ENCODE results near the gene ITIH1.
"Not testable (repeated sequence)": the region's sequence is repeated elsewhere in the genome, so short reads cannot be mapped to it uniquely, and the experiment has no call there.

The ITIH1 gene
- 0 to 0.06 (median 0) reads per million in 9 experiments for total RNA-seq

DNA sequence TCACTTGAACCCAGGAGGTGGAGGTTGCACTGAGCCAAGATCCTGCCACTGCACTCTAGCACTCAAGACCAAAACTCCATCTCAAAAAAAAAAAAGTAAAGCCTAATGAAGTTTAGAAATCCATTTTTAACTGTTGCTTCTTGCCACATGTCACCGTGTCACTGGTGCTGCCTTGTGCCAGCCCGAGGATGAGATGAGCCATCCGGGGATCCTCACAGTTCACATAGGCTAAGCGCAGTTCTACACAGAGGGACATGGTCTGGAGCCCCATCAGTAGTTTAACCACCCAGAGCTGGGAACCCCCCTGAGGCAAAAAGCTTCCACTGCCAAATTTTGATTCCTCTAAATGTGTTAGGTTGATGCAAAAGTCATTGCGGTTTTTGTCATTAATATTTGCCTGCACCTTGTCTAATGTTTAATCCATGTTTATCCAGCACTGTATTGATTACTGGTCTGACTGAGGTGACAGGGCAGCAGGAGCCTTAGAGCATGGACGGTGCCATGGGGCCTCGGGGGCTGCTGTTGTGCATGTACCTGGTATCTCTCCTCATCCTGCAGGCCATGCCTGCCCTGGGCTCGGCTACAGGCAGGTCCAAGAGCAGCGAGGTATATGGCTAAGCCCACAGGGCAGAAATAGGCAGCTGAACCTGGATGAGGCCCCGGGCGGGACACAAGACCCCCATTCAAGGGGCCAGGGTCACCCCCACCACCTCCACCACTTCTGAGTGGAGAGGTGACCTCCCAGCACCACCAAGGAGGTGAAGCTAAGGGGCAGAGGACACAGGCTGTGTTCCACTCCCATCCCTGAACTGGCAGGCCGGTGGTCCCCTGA is at the start of gene ITIH1:
Gene ITIH1 (plus strand): TSS at position 473 of the 832 bp plus-strand sequence. CDS start 17 bp downstream, at position 490.
- no peak for ATAC-seq (replicated peaks)
- Mint-ChIP-seq H3K27ac (peak within 1 kb of the TSS in 1 of 2 donors; percentile 67), H3K9me3 (no peaks in the 10 kb centered on the region), H3K4me1 (ENCODE audit: low read depth in 2 of 2) (peaks cover 0 to 5% of the 10 kb centered on the region in 2 donors), H3K27me3 (peaks cover 0 to 16% of the 10 kb centered on the region in 2 donors), H3K36me3 (ENCODE audit: insufficient read depth) (no peaks in the 10 kb centered on the region), H3K4me3 (no peak within 1 kb of the TSS)
- no peak for DNase-seq

GRCh38 chr3:52728753-52729152 is 48.6 kb upstream of the ITIH1 start:
- ATAC-seq (replicated peaks); H3K9me3 Mint-ChIP-seq; DNase-seq; H3K4me1 Mint-ChIP-seq (ENCODE audit: low read depth in 2 of 2); H3K27ac Mint-ChIP-seq; H3K27me3 Mint-ChIP-seq; H3K4me3 Mint-ChIP-seq: not testable (repeated sequence)
- peaks cover 28% of the 10 kb centered on the region for H3K36me3 Mint-ChIP-seq (ENCODE audit: insufficient read depth)

- Mint-ChIP-seq H3K27me3 (no peaks in the 10 kb centered on the region), H3K4me1 (ENCODE audit: low read depth in 2 of 2) (no peaks in the 10 kb centered on the region), H3K9me3 (no peaks in the 10 kb centered on the region), H3K27ac (no peak overlapping the region), H3K36me3 (ENCODE audit: insufficient read depth) (peaks cover 42% of the 10 kb centered on the region), H3K4me3 (no peak overlapping the region)
- ATAC-seq (replicated peaks) (no peak), DNase-seq (no peak)
These were observed 46.7 kb upstream of the ITIH1 start for GRCh38 chr3:52730681-52731080.

DNA sequence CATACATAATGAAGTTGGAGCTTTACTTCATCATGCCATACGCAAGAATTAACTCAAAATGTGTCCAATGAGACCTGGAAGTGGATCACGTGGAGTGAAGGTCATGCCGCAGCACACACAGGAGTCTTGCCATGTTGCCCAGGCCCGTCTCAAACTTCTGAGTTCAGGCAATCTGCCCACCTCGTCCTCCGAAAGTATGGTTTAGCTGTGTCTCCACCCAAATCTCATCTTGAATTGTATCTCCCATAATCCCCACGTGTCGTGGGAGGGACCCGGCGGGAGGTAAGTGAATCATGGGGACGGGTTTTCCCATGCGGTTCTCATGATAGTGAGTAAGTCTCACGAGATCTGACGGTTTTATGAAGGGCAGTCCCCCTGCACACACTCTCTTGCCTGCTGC is 45.8 kb upstream of the ITIH1 start:
- Mint-ChIP-seq H3K36me3 (ENCODE audit: insufficient read depth) (peaks cover 46% of the 10 kb centered on the region), H3K9me3 (no peaks in the 10 kb centered on the region), H3K4me1 (ENCODE audit: low read depth in 2 of 2) (no peaks in the 10 kb centered on the region), H3K4me3 (no peak overlapping the region), H3K27ac (no peak overlapping the region), H3K27me3 (no peaks in the 10 kb centered on the region)
- no peak for DNase-seq
- no peak for ATAC-seq (replicated peaks)

- Mint-ChIP-seq H3K36me3 (ENCODE audit: insufficient read depth) (peaks cover 52% of the 10 kb centered on the region), H3K4me3 (no peak overlapping the region)
- no peak for ATAC-seq (replicated peaks)
These were observed 44.0 kb upstream of the ITIH1 start for GRCh38 chr3:52733256-52733891.

GRCh38 chr3:52739730-52740129 is 37.7 kb upstream of the ITIH1 start:
- H3K27ac Mint-ChIP-seq = no peak overlapping the region
- H3K4me3 Mint-ChIP-seq = no peak overlapping the region
- no peaks in the 10 kb centered on the region for H3K4me1 Mint-ChIP-seq (ENCODE audit: low read depth in 2 of 2)
- H3K36me3 Mint-ChIP-seq (ENCODE audit: insufficient read depth) = peaks cover 54% of the 10 kb centered on the region
- H3K9me3 Mint-ChIP-seq = no peaks in the 10 kb centered on the region
- DNase-seq (no peak), ATAC-seq (replicated peaks) (no peak)
- no peaks in the 10 kb centered on the region for H3K27me3 Mint-ChIP-seq

More at GRCh38 chr3:52733256-52733891, 44.0 kb upstream of the ITIH1 start:
- Mint-ChIP-seq H3K27ac (no peak overlapping the region), H3K9me3 (no peaks in the 10 kb centered on the region), H3K4me1 (ENCODE audit: low read depth in 2 of 2) (no peaks in the 10 kb centered on the region), H3K27me3 (no peaks in the 10 kb centered on the region)
- no peak for DNase-seq

GRCh38 chr3:52742418-52743041 is 34.9 kb upstream of the ITIH1 start:
- DNase-seq (peak in 1 of 3 experiments; percentile 4), ATAC-seq (replicated peaks) (peak; percentile 33)
- no peaks in the 10 kb centered on the region for H3K4me1 Mint-ChIP-seq (ENCODE audit: low read depth in 2 of 2)
- H3K9me3 Mint-ChIP-seq = no peaks in the 10 kb centered on the region
- H3K4me3 Mint-ChIP-seq = no peak overlapping the region
- peaks cover 51% of the 10 kb centered on the region for H3K36me3 Mint-ChIP-seq (ENCODE audit: insufficient read depth)
- H3K27ac Mint-ChIP-seq = no peak overlapping the region
- no peaks in the 10 kb centered on the region for H3K27me3 Mint-ChIP-seq

- Mint-ChIP-seq H3K4me1 (ENCODE audit: low read depth in 2 of 2) (no peaks in the 10 kb centered on the region), H3K4me3 (no peak overlapping the region), H3K36me3 (ENCODE audit: insufficient read depth) (peaks cover 56% of the 10 kb centered on the region), H3K9me3 (no peaks in the 10 kb centered on the region), H3K27ac (no peak overlapping the region), H3K27me3 (no peaks in the 10 kb centered on the region)
- ATAC-seq (replicated peaks) (no peak), DNase-seq (no peak)
These were observed 34.2 kb upstream of the ITIH1 start for GRCh38 chr3:52743152-52743551.

- Mint-ChIP-seq H3K27me3 (no peaks in the 10 kb centered on the region), H3K4me1 (ENCODE audit: low read depth in 2 of 2) (no peaks in the 10 kb centered on the region), H3K9me3 (no peaks in the 10 kb centered on the region), H3K36me3 (ENCODE audit: insufficient read depth) (peaks cover 62% of the 10 kb centered on the region), H3K4me3 (no peak overlapping the region), H3K27ac (no peak overlapping the region)
- no peak for ATAC-seq (replicated peaks)
- no peak for DNase-seq
These were observed 33.7 kb upstream of the ITIH1 start for GRCh38 chr3:52743721-52744120.

- no peaks in the 10 kb centered on the region for H3K9me3 Mint-ChIP-seq
- H3K4me1 Mint-ChIP-seq (ENCODE audit: low read depth in 2 of 2) = no peaks in the 10 kb centered on the region
- peaks cover 63% of the 10 kb centered on the region for H3K36me3 Mint-ChIP-seq (ENCODE audit: insufficient read depth)
- DNase-seq (no peak), ATAC-seq (replicated peaks) (no peak)
- no peak overlapping the region for H3K27ac Mint-ChIP-seq
- H3K4me3 Mint-ChIP-seq = no peak overlapping the region
- H3K27me3 Mint-ChIP-seq = no peaks in the 10 kb centered on the region
These were observed 25.2 kb upstream of the ITIH1 start for GRCh38 chr3:52752045-52752660.

- H3K4me1 Mint-ChIP-seq (ENCODE audit: low read depth in 2 of 2) = no peaks in the 10 kb centered on the region
- peaks cover 61% of the 10 kb centered on the region for H3K36me3 Mint-ChIP-seq (ENCODE audit: insufficient read depth)
- H3K27ac Mint-ChIP-seq = no peak overlapping the region
- ATAC-seq (replicated peaks) (no peak), DNase-seq (no peak)
- H3K27me3 Mint-ChIP-seq = no peaks in the 10 kb centered on the region
- H3K4me3 Mint-ChIP-seq = no peak overlapping the region
- H3K9me3 Mint-ChIP-seq = no peaks in the 10 kb centered on the region
These were observed 23.0 kb upstream of the ITIH1 start for GRCh38 chr3:52754373-52754772.

- no peaks in the 10 kb centered on the region for H3K9me3 Mint-ChIP-seq
- ATAC-seq (replicated peaks) = no peak
- H3K4me3 Mint-ChIP-seq = no peak overlapping the region
These were observed 21.3 kb upstream of the ITIH1 start for GRCh38 chr3:52756141-52756540.

DNA sequence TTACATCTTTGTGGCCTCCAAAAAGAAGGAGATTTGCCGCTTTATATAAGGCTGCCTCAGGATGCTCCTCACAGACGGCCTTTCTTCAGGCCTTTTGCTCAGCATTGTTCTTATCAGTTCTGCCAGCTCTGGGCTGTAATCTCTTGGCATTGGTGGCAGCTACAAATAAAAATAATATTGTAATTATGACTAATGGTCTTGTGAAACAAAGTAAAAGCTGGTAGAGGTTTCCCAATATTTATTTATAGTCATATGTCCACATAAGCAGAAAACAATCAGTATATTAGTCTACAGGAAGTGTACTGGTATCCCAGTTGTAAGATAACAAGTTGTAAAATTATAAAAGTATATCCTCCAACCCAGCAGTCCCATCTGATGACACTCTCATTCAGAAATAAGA is 13.9 kb upstream of the ITIH1 start:
- ATAC-seq (replicated peaks) (no peak), DNase-seq (no peak)
- Mint-ChIP-seq H3K9me3 (no peaks in the 10 kb centered on the region), H3K36me3 (ENCODE audit: insufficient read depth) (peaks cover 68% of the 10 kb centered on the region), H3K27me3 (no peaks in the 10 kb centered on the region), H3K4me1 (ENCODE audit: low read depth in 2 of 2) (no peaks in the 10 kb centered on the region), H3K27ac (no peak overlapping the region), H3K4me3 (no peak overlapping the region)

More at GRCh38 chr3:52756141-52756540, 21.3 kb upstream of the ITIH1 start:
- Mint-ChIP-seq H3K27me3 (no peaks in the 10 kb centered on the region), H3K4me1 (ENCODE audit: low read depth in 2 of 2) (no peaks in the 10 kb centered on the region), H3K36me3 (ENCODE audit: insufficient read depth) (peaks cover 59% of the 10 kb centered on the region), H3K27ac (no peak overlapping the region)
- no peak for DNase-seq

Data from effector memory CD8-positive, alpha-beta T cell (primary cell).